GM10266 (cell line): Measurements from ENCODE around the gene ZFP36.

Source experiments
- DNase-seq: peaks from one replicate; pipeline ENCODE4 v3.0.0; 2012; ENCODE audit errors: extremely low spot score
- TF ChIP-seq, protein P1 (sequence below): IDR thresholded peaks from 2 replicates; pipeline ENCODE4 v1.5.1; 2012; ENCODE audit warnings: mild to moderate bottlenecking, low read depth; ENCODE audit not compliant: control insufficient read depth, insufficient read depth; ENCODE audit errors: missing control alignments

Gene ZFP36

DNA sequence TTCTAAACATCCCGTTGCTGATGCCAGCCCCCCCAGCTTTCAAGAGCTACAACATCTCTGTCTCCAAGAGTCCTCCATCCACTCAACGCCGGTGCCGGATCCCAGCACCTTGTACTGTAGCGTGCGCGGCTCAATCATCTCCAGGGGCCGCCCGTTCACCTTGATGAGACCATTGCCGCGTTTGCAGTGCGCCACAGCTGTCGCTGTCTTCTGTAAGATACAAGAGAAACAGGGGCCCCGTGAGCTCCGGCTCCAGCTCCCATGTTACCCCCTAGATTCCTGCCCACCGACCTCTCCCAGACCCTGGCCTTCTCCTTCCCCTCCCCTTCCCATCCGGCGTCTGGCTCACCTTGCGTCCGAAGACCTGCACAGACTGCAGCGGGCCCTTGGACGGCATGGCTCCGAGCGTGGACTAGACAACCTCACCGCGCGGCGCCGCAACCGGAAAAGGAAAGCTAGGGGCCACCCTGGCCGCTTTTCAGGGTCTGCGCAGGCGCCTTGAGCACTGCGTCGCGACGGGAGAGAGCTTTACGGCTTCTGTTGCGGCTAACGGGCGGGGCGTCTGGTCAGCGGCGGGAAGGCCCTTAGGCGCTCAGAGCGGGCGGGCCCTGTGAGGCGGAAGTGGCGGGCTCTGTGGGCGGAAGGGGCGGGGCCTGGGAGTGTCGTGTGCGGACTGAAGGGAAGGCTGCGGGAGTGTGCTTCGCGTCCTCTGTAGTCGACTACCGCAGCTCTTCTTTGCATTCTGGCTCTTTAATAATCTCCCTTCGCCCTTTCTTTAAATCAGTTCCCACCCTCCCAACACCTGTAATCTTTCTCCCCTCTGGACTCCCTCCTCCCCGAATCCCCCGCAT lies 29.1 kb downstream of the ZFP36 start, which contains the start of gene RPS16:
TSS of gene RPS16 (minus strand) at position 451 of the 851 bp plus-strand sequence. CDS start at position 397, 54 bp downstream.
- peak; percentile 93 for DNase-seq
- TF ChIP-seq, protein P1, sequence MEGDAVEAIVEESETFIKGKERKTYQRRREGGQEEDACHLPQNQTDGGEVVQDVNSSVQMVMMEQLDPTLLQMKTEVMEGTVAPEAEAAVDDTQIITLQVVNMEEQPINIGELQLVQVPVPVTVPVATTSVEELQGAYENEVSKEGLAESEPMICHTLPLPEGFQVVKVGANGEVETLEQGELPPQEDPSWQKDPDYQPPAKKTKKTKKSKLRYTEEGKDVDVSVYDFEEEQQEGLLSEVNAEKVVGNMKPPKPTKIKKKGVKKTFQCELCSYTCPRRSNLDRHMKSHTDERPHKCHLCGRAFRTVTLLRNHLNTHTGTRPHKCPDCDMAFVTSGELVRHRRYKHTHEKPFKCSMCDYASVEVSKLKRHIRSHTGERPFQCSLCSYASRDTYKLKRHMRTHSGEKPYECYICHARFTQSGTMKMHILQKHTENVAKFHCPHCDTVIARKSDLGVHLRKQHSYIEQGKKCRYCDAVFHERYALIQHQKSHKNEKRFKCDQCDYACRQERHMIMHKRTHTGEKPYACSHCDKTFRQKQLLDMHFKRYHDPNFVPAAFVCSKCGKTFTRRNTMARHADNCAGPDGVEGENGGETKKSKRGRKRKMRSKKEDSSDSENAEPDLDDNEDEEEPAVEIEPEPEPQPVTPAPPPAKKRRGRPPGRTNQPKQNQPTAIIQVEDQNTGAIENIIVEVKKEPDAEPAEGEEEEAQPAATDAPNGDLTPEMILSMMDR = no peak

DNA sequence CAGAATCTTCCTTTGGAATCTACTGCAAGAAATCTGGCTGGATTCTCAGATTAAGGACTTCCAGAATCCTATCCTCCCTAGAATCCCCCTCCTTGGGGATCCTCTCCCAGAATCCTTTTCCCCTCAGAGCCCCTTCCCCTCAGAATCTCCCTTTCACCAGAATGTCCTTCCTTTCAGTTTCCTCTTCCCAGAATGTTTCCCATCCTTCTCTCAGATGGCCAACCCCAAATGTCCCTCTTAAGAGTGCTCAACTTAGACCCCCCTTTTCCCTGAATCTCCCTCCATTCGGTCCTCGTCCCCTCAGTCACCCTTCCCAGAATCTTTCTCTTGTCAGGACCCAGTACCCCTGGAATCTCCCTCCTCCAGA lies 29.7 kb downstream of the ZFP36 start:
- TF ChIP-seq, protein P1 = no peak
- DNase-seq = no peak

GRCh38 chr19:39438270-39438934 lies 31.8 kb downstream of the ZFP36 start:
- DNase-seq = no peak
- TF ChIP-seq, protein P1 = no peak

DNA sequence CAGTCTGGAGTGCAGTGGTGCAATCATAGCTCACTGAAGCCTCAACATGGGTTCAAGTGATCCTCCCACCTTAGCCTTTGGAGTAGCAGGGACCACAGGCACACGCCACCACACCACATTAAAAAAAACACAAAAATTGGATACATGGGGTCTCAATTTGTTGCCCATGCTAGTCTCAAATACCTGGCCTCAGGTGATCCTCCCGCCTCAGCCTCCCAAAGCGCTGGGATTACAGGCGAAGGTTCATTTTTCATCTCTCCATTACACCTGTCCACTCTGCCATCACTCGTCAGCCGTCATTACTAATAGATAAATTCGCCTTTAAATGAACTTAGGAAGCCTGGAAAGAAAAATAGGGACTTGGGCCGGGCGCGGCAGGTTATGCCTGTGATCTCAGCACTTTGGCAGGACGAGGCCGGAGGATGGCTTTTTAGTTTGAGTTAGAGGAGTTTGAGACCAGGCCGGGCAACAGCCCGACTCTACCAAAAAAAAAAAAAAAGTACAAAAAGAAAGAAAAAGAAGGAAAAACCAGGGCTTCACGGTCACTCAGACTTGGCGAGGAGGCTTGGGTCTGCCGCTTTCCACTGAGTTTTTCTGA lies 38.0 kb downstream of the ZFP36 start:
- TF ChIP-seq, protein P1 = no peak
- no peak for DNase-seq

DNA sequence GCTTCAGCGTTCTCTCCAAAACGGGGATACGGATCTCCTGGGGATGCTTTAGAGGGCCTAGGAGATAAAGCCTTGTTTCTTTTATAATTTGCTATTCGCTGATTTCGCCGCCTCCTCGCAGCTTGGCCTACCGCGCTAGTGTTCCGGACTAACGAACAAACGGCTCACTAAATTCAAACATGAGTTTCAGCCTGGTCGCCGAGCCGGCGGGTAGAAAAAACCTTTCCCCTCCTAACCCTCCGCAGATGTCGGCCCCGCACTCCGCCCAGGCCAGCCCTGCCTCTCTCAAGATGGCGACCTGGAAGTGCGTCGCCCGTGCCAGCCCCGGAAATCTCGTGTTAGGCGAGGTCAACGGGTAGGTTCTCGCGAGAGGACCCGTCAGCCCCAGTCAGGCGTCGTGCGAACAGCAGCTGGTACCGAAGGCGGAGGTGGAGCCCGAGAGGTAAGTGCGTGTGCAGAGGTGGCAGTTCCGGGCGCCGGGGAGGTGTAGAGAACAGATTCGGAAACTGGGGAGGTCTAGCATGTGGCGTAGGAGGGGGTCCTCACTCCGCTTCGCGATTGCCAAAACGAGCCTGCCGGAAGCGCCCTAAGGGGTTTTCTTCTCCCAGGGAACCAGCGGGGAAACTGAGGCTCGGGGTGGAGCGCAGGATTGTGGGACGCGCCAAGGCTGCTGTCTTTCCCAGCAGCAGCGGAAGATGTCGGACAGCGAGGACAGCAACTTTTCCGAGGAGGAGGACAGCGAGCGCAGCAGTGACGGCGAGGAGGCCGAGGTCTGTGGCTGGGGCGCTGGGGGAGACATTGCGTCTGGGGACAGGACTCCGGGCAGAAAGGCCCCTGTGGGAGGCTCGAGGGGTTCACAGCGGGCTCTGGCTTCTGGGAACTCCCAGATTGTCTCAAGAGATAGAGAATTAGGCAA lies 38.8 kb downstream of the ZFP36 start, which contains the start of gene SUPT5H:
TSS of gene SUPT5H (plus strand) at position 387 of the 916 bp plus-strand sequence. CDS start at position 696, 309 bp downstream.
- TF ChIP-seq, protein P1 = no peak
- DNase-seq = peak; percentile 94

DNA sequence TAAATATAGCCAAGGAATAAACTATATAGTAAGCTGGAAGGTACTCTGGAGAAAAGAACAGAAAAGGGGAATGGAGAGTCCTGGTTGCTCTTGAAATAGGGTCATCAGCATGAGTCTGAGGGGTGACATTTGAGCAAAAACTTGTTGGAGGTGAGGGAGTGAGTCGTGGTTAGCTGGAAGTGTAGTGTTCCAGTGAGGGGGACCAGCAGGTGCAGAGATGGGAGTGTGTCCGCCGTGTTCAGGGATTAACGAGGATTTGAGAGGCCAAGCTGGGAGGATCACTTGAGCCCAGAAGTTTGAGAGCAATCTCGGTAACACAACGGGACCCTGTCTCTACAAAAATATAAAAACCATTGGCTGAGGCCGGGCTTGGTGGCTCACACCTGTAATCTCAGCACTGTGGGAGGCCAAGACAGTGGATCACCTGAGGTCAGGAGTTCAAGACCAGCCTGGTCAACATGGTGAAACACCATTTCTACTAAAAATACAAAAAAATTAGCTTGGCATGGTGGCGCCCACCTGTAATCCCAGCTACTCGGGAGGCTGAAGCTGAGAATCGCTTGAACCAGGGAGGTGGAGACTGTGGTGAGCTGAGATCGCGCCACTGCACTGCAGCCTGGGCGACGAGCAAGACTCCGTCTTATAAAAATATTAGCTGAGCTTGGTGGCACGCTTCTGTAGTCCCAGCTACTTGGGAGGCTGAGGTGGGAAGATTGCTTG lies 39.9 kb downstream of the ZFP36 start:
- no peak for DNase-seq

More for the DNA sequence above, 39.9 kb downstream of the ZFP36 start:
- TF ChIP-seq, protein P1 = no peak
